Head of caudate nucleus (tissue), 42 donors: Measurements from ENCODE around the gene FAM221B.
A peak's percentile ranks its signal among the peaks of the same experiment; 100 is the strongest.

Experiments used
- DNase-seq, 42 donors: peaks; one replicate each; pipeline versions ENCODE4 v3.0.0 to v3.0.0-alpha.2; 2020 to 2021; ENCODE audit warnings: mixed read lengths in 7 of 42
- intact Hi-C: fragments of 100-400 bp; cut with DNase I; formaldehyde crosslinking; loops from one replicate; pipeline ENCODE4 v1.15.0; 2022

The FAM221B gene

GRCh38 chr9:35829764-35830096, 1.2 kb upstream of the FAM221B start:
- peak in 6 of 42 donors; percentile 17 to 43 (median 28) for DNase-seq
- intact Hi-C loops: no loop called here

DNA sequence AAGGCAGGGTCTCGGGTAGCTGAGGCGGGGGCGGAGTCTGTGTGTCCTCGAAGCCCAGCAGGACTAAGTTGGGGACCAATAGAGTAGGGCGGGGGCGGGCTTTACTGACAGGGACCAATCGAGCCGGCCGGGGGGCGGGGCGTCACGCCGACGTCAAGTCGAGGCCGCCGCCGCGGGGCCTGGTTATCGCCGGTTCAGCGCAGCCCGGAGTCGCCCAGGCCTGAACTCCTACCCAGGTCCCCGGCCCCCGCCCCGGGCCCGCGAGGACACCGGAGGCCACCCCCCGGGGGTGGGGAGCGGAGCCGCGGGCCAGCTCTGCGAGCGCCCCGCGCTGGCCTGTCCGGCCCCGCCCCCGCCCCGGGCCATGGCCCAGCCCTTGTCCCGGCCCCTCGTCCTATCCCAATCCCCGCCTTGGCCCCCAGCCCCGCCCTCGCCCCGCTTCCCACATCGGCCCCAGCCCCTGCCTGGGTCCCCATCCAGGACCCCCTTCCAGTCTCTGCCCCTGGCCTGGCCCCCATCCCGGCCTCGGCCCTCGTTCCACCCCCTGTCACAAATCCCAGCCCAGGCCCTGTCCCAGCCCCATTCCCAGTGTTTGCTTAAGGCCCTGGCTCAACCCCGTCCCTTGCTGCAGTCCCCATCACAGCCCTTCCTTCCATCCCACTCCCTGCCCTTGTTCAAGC, 692 bp upstream of the FAM221B start, which contains the start of gene TMEM8B:
TSS of gene TMEM8B (plus strand) at position 145 of the 680 bp plus-strand sequence. CDS start at position 365, 220 bp downstream.
- intact Hi-C loops: no loop called here
- peak; percentile 94 to 99 (median 97) for DNase-seq

DNA sequence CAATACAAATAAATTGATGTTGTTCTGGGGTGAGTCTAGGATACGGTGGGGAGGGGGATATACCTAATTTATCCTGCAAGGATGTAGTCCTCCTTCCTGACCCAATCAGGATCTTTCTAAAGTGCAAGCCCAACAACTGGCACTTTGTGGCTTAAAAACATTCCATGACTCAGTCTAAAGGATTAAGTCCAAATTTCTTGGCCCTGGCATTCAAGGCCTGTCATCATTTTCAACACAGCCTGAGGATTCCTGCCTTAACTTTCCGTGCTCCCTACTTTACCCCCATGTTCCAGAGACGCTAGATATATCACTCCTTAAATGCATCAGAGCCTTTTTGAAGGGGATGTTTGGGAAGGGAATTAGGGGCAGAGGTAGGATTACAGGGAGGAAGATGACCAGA, 1.0 kb downstream of the FAM221B start:
- DNase-seq: no peak
- intact Hi-C loops: no loop called here

GRCh38 chr9:35826071-35826701, 2.3 kb downstream of the FAM221B start:
- DNase-seq: peak in 15 of 42 donors; percentile 8 to 62 (median 39)

GRCh38 chr9:35822926-35823325, 5.6 kb downstream of the FAM221B start:
- no peak for DNase-seq
- intact Hi-C loops: no loop called here

More at GRCh38 chr9:35826071-35826701, 2.3 kb downstream of the FAM221B start:
- intact Hi-C loops: no loop called here

DNA sequence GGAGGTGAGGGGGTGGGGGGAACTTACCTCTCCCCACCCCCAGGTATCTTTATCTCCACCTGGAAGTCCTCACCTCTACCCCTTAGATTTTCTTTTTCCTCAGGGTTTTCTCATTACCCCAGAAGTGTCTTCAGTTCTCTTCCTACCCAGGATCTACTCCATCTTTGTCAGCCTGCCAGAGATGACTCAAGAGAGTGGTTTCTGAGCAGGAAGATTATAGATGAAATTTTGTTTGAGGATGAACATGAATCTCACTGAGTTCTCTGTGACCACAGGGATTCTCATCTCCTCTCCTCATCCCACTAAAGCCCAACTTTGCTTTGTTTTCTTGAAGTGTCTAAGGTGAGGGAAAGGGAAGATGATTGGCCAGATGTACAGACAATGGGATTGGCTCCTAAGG, 8.5 kb downstream of the FAM221B start:
- intact Hi-C loops: no loop called here

GRCh38 chr9:35818341-35818740, 10.2 kb downstream of the FAM221B start:
- intact Hi-C loops: no loop called here
- no peak for DNase-seq

More for the DNA sequence above, 8.5 kb downstream of the FAM221B start:
- DNase-seq: no peak

- DNase-seq: no peak
- intact Hi-C loops: no loop called here
Observed at GRCh38 chr9:35816708-35817107, 11.8 kb downstream of the FAM221B start.

DNA sequence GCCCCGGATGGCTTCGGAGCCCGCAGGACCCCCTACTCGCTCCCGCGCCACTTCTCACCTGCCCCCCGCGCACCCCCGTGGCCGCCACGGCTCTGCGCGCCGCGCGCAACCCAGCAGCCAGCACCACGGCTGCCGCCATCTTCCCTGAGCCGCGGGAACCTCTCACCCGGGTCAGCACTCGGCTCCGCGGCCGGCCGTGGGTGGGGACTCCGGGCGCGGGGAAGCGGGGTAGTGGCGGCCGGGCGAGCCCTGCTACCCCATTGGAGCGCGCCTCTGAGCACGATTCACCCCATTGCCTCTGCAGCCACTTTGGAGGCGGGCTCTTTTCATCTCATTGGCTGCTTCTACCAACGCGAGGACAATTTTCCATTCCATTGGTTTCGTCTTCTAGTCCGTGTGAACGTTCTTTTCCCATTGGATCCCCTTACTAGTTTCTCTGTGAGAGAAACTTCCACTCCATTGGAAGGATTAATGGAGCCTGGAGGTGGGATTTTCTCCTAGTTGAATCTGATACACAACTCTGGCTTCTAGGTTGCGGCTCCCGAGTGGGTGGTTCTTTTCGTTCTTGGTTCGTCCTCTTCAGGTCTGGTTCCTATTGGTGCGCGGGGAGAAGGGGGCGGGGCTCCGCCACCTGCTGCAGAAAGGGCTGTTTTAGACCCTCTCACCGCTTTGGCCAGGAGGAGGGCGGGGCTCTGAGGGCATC, 13.5 kb downstream of the FAM221B start, which contains the start of gene HINT2:
TSS of gene HINT2 (minus strand) at position 202 of the 703 bp plus-strand sequence. CDS start at position 139, 63 bp downstream.
- intact Hi-C loops: no loop called here
- DNase-seq: peak; percentile 91 to 99 (median 96)

- intact Hi-C loops: no loop called here
- DNase-seq: peak; percentile 26 to 85 (median 66)
Observed at GRCh38 chr9:35814106-35814840, 14.3 kb downstream of the FAM221B start.

DNA sequence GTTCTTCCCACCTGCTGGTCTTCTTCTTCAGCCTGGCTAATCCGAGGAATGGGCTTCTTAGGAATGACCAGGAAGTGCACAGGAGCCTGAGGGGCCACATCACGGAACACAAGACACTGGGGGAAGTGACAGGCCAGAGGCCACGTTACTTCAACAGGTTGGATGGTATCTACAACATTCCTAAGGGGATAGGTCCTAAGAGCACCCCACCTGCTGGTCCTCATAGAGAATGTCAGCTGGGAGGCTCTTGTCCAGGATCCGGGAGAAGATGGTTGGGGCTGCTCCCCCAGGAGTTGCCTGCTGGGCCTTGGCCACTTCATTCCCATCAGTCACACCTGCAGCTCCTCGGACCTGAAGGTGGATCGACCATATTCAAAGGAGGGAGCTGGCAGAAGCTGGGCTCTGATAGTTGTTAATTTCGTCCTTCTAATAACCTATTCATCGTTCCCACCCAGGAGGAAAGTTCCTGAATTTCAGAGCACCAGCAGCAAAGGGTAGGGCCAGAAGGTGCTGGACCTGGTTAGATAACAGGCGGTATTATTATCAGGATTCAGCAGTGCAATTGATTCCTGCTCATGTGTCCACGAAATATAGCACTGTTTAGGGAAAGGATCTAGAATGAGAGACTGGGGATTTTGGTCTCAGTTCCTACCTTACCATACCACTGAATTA, 15.0 kb downstream of the FAM221B start:
- no peak for DNase-seq
- intact Hi-C loops: no loop called here

DNA sequence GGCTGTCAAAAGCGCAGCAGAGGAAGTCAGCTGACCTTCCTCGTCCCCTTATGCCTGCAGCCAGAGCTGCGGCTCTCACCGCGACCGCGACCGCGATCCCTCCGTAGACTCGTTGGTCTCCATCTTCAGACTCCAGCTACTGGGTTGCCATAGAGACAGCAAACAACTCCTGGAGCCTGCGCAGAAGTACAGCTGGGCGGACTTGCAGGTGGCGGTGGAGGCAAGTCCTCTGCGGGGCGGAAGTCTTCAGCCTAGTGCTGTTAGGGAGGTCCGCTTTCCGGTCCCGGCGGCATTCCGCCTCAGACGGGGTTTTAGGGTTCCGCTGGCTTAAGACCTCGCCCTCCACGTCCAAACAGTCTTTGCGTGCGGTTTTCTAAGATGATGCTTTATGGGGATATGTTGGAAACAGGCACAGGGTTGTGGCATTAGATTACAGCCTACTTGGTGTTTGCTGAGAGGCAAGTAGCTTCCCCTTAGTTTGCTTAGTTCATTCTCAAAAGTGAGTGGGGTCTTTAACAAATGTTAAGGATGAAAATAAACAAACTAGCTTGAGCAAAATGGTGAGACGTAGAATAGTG, 16.4 kb downstream of the FAM221B start, which contains the start of gene SPAG8:
TSS of gene SPAG8 (minus strand) at position 238 of the 578 bp plus-strand sequence. CDS start at position 123, 115 bp downstream.
- DNase-seq: peak; percentile 91 to 99 (median 96)
- intact Hi-C loops: no loop called here

DNA sequence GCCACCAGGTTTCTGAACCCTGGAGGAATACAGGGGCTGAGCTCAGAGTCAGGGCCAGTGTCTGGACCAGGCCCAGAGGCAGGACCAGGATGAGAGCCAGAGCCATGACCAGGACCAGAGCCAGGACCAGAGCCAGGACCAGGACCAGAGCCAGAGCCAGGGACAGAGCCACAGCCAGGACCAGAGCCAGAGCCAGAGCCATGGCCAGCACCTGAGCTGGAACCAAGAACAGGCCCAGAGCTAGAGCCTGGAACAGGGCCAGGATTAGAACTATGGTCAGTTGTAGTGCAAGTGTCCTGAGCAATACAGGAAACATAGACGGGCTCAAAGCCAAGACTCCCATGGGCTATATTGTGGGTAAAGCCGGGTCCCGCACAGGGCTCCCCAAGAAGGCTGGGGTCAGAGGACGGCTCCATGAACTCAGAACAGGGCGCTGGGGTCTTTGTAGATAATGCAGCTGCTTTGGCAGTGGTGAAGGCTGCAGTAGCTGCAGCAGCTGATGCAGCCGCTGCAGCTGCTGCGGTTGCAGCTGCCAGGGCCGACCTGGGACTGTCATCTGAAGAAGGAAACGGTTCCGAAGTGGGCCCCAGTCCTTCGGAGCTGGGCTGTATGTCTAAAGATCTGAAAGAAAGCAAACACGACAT, 17.0 kb downstream of the FAM221B start:
- intact Hi-C loops: no loop called here
- DNase-seq: peak in 21 of 42 donors; percentile 18 to 67 (median 28)

- intact Hi-C loops: no loop called here
Observed at GRCh38 chr9:35810122-35810521, 18.4 kb downstream of the FAM221B start.

GRCh38 chr9:35808433-35808832, 20.1 kb downstream of the FAM221B start:
- no peak for DNase-seq
- intact Hi-C loops: no loop called here

More at GRCh38 chr9:35810122-35810521, 18.4 kb downstream of the FAM221B start:
- DNase-seq: no peak

DNA sequence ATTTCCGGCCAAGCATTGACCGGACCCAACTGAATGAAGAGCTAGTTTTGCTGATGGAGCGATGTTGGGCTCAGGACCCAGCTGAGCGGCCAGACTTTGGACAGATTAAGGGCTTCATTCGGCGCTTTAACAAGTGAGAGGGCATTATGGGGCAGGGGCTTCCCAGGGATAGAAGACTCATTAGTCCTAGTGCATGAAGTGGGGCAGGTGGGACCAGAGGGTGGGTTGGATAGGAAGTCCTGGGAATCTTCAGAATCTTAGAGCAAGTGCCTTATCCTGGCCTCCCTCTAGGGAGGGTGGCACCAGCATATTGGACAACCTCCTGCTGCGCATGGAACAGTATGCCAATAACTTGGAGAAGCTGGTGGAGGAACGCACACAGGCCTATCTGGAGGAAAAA, 22.4 kb downstream of the FAM221B start:
- no peak for DNase-seq
- intact Hi-C loops: no loop called here

GRCh38 chr9:35801328-35802128, 27.0 kb downstream of the FAM221B start:
- intact Hi-C loops: no loop called here
- DNase-seq: no peak
